ENCODE results near the gene FMO2.
A peak's percentile ranks its signal among the peaks of the same experiment; 100 is the strongest.

The FMO2 gene

DNA sequence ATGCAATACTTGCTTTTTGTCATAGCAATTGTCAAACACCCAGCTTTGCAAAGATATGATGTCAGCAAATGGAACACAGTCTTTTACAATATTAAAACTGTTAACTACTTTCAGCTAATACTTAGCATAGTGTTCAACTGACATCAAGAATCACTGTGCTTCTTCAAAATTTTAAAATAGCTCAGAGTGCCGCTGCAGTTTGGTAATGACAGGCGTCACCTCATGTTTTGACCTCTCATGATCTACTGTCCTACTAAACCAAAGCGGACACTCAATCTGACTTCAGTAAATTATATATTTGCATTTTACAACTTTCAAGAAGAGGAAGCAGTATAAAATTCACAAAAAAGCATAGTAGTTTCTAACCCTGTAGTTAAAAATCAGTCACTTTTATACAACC is 65.2 kb downstream of the FMO2 start:
- H2AK5ac ChIP-seq (ENCODE audit: low read length, severe bottlenecking), result no peak overlapping the region
- H3K4ac ChIP-seq (ENCODE audit: low read depth in 1 of 2, low read length in 2 of 2), result no peak overlapping the region
- no peak for DNase-seq
- H3K27ac ChIP-seq (ENCODE audit: low read length, poor library complexity, severe bottlenecking), result no peak overlapping the region
- H4K91ac ChIP-seq (ENCODE audit: low read length), result no peak overlapping the region
- no peak overlapping the region for H3K4me2 ChIP-seq (ENCODE audit: low read length, poor library complexity, severe bottlenecking)
- no peak overlapping the region for H3K23ac ChIP-seq (ENCODE audit: low read length in 2 of 2)
- peaks cover 5% of the 10 kb centered on the region for H3K4me1 ChIP-seq (ENCODE audit: control insufficient read depth, insufficient read depth, low read depth, low read length)
- H3K9ac ChIP-seq (ENCODE audit: low read length), result no peak overlapping the region
- 86% methylated on average over 2 of the region's 3 CpGs for WGBS
- no peak overlapping the region for H4K8ac ChIP-seq (ENCODE audit: low read length)
- H2BK120ac ChIP-seq (ENCODE audit: low read depth, low read length), result no peak overlapping the region
- H2AFZ ChIP-seq (ENCODE audit: low read depth, low read length), result no peak overlapping the region
- H2BK5ac ChIP-seq (ENCODE audit: low read depth, low read length, poor library complexity, severe bottlenecking), result no peak overlapping the region
- H3K9me3 ChIP-seq (ENCODE audit: control insufficient read depth, low read length), result no peaks in the 10 kb centered on the region
- no peaks in the 10 kb centered on the region for H3K36me3 ChIP-seq (ENCODE audit: control insufficient read depth in 1 of 2, insufficient read depth in 2 of 2, low read depth in 1 of 2, low read length in 2 of 2)
- H3K4me3 ChIP-seq (ENCODE audit: insufficient read depth in 1 of 2, low read depth in 1 of 2, low read length in 2 of 2), result no peak overlapping the region
- no peak overlapping the region for H3K14ac ChIP-seq (ENCODE audit: low read length in 2 of 2)
- peaks cover 0 to 41% of the 10 kb centered on the region in 2 experiments for H3K27me3 ChIP-seq (ENCODE audit: control insufficient read depth in 1 of 2, insufficient read depth in 1 of 2, low read length in 2 of 2)
- H2BK15ac ChIP-seq (ENCODE audit: low read depth, poor library complexity, severe bottlenecking), result no peak overlapping the region
- no peak overlapping the region for H2BK12ac ChIP-seq (ENCODE audit: low read length in 2 of 2)
- H3K79me1 ChIP-seq (replicated peaks; ENCODE audit: low read length, poor library complexity, severe bottlenecking), result no peaks in the 10 kb centered on the region
- H3K18ac ChIP-seq (ENCODE audit: low read depth in 1 of 2, low read length in 2 of 2), result no peak overlapping the region

DNA sequence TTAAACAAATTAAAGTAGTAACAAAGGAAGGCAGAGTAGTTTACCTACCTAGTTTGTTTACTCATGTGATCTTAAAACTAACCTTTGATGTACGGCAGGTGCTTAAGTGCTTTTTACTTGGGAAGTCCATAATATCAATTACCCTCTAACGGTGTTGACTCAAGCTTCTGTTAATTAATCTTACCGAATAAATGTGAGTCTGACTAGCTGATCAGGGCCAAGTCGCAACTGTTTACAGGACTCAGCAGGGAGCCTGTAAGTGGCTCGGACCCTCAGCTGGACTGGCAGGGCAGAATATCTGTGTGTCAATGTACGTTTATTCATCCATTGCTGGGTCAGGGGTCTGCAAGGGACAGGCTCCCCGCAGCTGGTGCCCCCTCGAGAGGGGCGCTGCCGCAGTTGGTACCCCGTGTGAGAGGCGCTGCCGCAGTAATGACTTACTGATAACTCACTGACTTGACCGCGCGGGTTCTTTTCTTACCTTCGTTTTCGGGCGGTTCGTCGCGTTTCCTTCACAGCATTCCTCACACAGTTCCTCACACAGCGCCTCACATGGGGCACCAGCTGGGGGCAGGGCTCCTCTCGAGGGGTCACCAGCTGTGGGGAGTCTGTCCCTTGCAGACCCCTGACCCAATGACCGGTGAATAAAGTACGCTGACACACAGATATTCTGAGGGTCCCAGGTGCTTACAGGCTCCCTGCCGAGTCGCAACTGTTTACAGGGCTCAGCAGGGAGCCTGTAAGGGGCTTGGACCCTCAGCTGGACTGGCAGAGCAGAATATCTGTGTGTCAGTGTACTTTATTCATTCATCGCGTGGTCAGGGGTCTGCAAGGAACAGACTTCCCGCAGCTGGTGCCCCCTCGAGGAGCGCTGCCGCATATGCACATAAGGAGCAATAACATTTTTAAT is 66.2 kb downstream of the FMO2 start:
- Histone ChIP-seq H3K9me3 (ENCODE audit: control insufficient read depth, low read length) (no peaks in the 10 kb centered on the region), H3K4me2 (ENCODE audit: low read length, poor library complexity, severe bottlenecking) (peak overlapping the region; percentile 100), H4K91ac (ENCODE audit: low read length) (no peak overlapping the region), H3K27me3 (ENCODE audit: control insufficient read depth in 1 of 2, insufficient read depth in 1 of 2, low read length in 2 of 2) (peaks cover 0 to 46% of the 10 kb centered on the region in 2 experiments), H3K18ac (ENCODE audit: low read depth in 1 of 2, low read length in 2 of 2) (no peak overlapping the region), H3K27ac (ENCODE audit: low read length, poor library complexity, severe bottlenecking) (no peak overlapping the region), H3K4me1 (ENCODE audit: control insufficient read depth, insufficient read depth, low read depth, low read length) (peaks cover 5% of the 10 kb centered on the region), H2BK120ac (ENCODE audit: low read depth, low read length) (no peak overlapping the region), H3K4ac (ENCODE audit: low read depth in 1 of 2, low read length in 2 of 2) (no peak overlapping the region), H3K14ac (ENCODE audit: low read length in 2 of 2) (peak overlapping the region in 1 of 2 experiments; percentile 89), H3K4me3 (ENCODE audit: insufficient read depth in 1 of 2, low read depth in 1 of 2, low read length in 2 of 2) (peak overlapping the region; percentile 63 to 87), H2BK12ac (ENCODE audit: low read length in 2 of 2) (no peak overlapping the region), H3K23ac (ENCODE audit: low read length in 2 of 2) (peak overlapping the region; percentile 47 to 98), H3K79me1 (replicated peaks; ENCODE audit: low read length, poor library complexity, severe bottlenecking) (no peaks in the 10 kb centered on the region), H2BK15ac (ENCODE audit: low read depth, poor library complexity, severe bottlenecking) (peak overlapping the region; percentile 44), H4K8ac (ENCODE audit: low read length) (no peak overlapping the region), H3K36me3 (ENCODE audit: control insufficient read depth in 1 of 2, insufficient read depth in 2 of 2, low read depth in 1 of 2, low read length in 2 of 2) (no peaks in the 10 kb centered on the region), H2AK5ac (ENCODE audit: low read length, severe bottlenecking) (no peak overlapping the region), H2BK5ac (ENCODE audit: low read depth, low read length, poor library complexity, severe bottlenecking) (no peak overlapping the region), H2AFZ (ENCODE audit: low read depth, low read length) (peak overlapping the region; percentile 97), H3K9ac (ENCODE audit: low read length) (peak overlapping the region; percentile 82)
- peak; percentile 45 for DNase-seq
- 5% methylated on average over 34 of the region's 34 CpGs for WGBS

DNA sequence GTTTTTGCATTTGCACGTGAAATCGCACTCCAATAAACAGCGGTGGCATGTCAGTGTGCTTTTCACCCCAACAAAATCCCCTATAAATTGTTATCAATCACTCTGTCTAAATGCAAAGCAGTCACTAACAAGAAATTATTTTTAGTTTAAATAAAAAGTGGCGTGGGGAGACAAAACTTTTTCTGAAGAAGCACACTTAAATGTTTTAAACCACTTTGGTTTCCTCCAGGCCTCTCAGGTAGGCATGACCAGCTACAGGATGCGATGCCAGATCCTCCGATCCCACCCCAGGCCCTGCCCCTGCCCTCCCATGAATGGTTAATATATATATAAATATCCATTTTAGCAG is 66.8 kb downstream of the FMO2 start:
- H3K27me3 ChIP-seq (ENCODE audit: control insufficient read depth in 1 of 2, insufficient read depth in 1 of 2, low read length in 2 of 2), result peaks cover 0 to 46% of the 10 kb centered on the region in 2 experiments
- no peak overlapping the region for H4K91ac ChIP-seq (ENCODE audit: low read length)
- H2BK5ac ChIP-seq (ENCODE audit: low read depth, low read length, poor library complexity, severe bottlenecking), result no peak overlapping the region
- WGBS, result 0% methylated on average over 1 of the region's 6 CpGs
- H2BK15ac ChIP-seq (ENCODE audit: low read depth, poor library complexity, severe bottlenecking), result no peak overlapping the region
- no peaks in the 10 kb centered on the region for H3K9me3 ChIP-seq (ENCODE audit: control insufficient read depth, low read length)
- H3K4me1 ChIP-seq (ENCODE audit: control insufficient read depth, insufficient read depth, low read depth, low read length), result peaks cover 5% of the 10 kb centered on the region
- H3K4me2 ChIP-seq (ENCODE audit: low read length, poor library complexity, severe bottlenecking), result peak overlapping the region; percentile 100
- peak overlapping the region; percentile 82 for H3K9ac ChIP-seq (ENCODE audit: low read length)
- no peak overlapping the region for H3K4ac ChIP-seq (ENCODE audit: low read depth in 1 of 2, low read length in 2 of 2)
- H3K27ac ChIP-seq (ENCODE audit: low read length, poor library complexity, severe bottlenecking), result no peak overlapping the region
- no peaks in the 10 kb centered on the region for H3K36me3 ChIP-seq (ENCODE audit: control insufficient read depth in 1 of 2, insufficient read depth in 2 of 2, low read depth in 1 of 2, low read length in 2 of 2)
- DNase-seq, result no peak
- no peak overlapping the region for H2AK5ac ChIP-seq (ENCODE audit: low read length, severe bottlenecking)
- H2AFZ ChIP-seq (ENCODE audit: low read depth, low read length), result no peak overlapping the region
- H3K23ac ChIP-seq (ENCODE audit: low read length in 2 of 2), result no peak overlapping the region
- no peak overlapping the region for H3K14ac ChIP-seq (ENCODE audit: low read length in 2 of 2)
- H2BK12ac ChIP-seq (ENCODE audit: low read length in 2 of 2), result no peak overlapping the region
- H2BK120ac ChIP-seq (ENCODE audit: low read depth, low read length), result no peak overlapping the region
- H3K79me1 ChIP-seq (replicated peaks; ENCODE audit: low read length, poor library complexity, severe bottlenecking), result no peaks in the 10 kb centered on the region
- H3K18ac ChIP-seq (ENCODE audit: low read depth in 1 of 2, low read length in 2 of 2), result no peak overlapping the region
- H4K8ac ChIP-seq (ENCODE audit: low read length), result no peak overlapping the region
- peak overlapping the region in 1 of 2 experiments; percentile 87 for H3K4me3 ChIP-seq (ENCODE audit: insufficient read depth in 1 of 2, low read depth in 1 of 2, low read length in 2 of 2)

DNA sequence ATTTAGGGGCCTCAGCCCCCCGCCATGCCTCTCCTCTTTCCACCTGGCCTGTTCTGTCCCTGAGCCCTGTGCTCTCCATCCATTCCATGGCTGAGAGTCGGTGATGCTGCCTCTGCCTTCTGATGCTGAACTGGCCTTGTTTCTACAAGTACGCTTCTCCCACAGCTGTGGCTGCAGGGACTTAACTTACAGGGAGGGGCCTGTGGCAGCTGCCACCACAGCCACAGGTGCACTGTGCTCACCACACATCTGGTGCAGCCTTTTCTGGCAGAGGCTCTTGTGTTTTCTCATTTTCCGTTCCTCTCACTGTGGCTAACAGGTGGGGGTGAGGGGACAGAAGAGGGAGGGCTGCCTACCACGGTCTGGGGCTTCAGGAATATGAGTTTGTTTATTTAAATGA is 67.4 kb downstream of the FMO2 start:
- no peak overlapping the region for H2BK15ac ChIP-seq (ENCODE audit: low read depth, poor library complexity, severe bottlenecking)
- H3K23ac ChIP-seq (ENCODE audit: low read length in 2 of 2), result no peak overlapping the region
- no peak overlapping the region for H2AFZ ChIP-seq (ENCODE audit: low read depth, low read length)
- H3K79me1 ChIP-seq (replicated peaks; ENCODE audit: low read length, poor library complexity, severe bottlenecking), result no peaks in the 10 kb centered on the region
- H3K4ac ChIP-seq (ENCODE audit: low read depth in 1 of 2, low read length in 2 of 2), result no peak overlapping the region
- WGBS, result 81% methylated on average over 4 of the region's 5 CpGs
- H4K8ac ChIP-seq (ENCODE audit: low read length), result no peak overlapping the region
- no peak for DNase-seq
- no peak overlapping the region for H3K27ac ChIP-seq (ENCODE audit: low read length, poor library complexity, severe bottlenecking)
- H3K14ac ChIP-seq (ENCODE audit: low read length in 2 of 2), result no peak overlapping the region
- H4K91ac ChIP-seq (ENCODE audit: low read length), result no peak overlapping the region
- no peak overlapping the region for H2AK5ac ChIP-seq (ENCODE audit: low read length, severe bottlenecking)
- H3K9ac ChIP-seq (ENCODE audit: low read length), result no peak overlapping the region
- no peak overlapping the region for H2BK120ac ChIP-seq (ENCODE audit: low read depth, low read length)
- no peak overlapping the region for H3K4me2 ChIP-seq (ENCODE audit: low read length, poor library complexity, severe bottlenecking)
- H3K18ac ChIP-seq (ENCODE audit: low read depth in 1 of 2, low read length in 2 of 2), result no peak overlapping the region
- H3K27me3 ChIP-seq (ENCODE audit: control insufficient read depth in 1 of 2, insufficient read depth in 1 of 2, low read length in 2 of 2), result peaks cover 0 to 47% of the 10 kb centered on the region in 2 experiments
- no peak overlapping the region for H2BK12ac ChIP-seq (ENCODE audit: low read length in 2 of 2)
- H3K9me3 ChIP-seq (ENCODE audit: control insufficient read depth, low read length), result no peaks in the 10 kb centered on the region
- H3K36me3 ChIP-seq (ENCODE audit: control insufficient read depth in 1 of 2, insufficient read depth in 2 of 2, low read depth in 1 of 2, low read length in 2 of 2), result no peaks in the 10 kb centered on the region
- H2BK5ac ChIP-seq (ENCODE audit: low read depth, low read length, poor library complexity, severe bottlenecking), result no peak overlapping the region
- H3K4me3 ChIP-seq (ENCODE audit: insufficient read depth in 1 of 2, low read depth in 1 of 2, low read length in 2 of 2), result no peak overlapping the region
- peaks cover 9% of the 10 kb centered on the region for H3K4me1 ChIP-seq (ENCODE audit: control insufficient read depth, insufficient read depth, low read depth, low read length)

Measured in mesenchymal stem cell (in vitro differentiated cells and primary cell).